Measurements from ENCODE around the gene PSORS1C1.

Gene PSORS1C1

DNA sequence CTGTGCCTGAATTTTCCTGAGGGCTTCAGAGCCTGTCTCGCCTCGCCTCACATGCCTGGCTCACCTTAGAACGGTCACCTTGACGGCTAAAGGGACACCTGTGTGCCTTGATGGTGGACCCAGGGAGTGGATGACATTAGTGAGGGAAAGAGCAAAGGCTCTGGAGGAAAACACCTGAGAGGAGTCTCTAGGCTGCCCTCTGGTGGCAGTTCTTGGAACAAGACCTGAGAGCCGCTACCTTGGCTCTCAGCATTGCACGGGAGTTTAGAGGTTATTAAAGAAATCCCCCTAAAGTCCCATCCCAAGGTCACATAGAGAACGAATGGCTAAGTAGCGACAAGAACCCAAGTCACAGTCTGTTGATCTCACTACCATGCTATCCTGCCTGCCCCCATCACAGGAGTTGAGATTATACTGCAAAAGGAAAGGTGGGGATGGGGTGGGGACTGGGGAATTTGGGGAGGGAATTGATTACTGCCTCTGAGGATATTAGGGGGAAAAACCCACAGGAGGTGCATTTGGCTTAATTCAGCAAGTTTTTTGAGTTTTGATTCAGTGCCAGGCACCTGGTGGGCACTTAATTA lies 13.6 kb downstream of the PSORS1C1 start:
- no peak for DNase-seq

DNA sequence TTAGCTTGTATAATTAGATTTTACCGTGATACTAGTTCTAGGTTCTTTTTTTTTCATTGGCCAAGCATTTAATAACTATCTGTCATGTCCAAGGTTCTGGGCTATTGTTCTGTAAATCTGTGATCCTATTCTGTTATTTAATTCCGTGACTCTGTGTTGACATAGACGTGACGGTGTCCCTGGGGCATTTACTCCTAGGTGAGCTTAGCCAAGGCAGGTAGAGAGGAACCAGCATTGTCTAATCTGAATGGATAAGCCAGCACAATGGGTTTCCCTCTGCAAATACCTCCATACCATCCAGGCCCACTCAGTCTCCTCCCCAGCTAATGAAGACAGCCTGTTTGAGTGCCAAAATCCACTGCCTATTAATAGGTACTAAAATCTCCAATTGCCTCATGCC lies 14.5 kb downstream of the PSORS1C1 start:
- DNase-seq, result no peak

DNA sequence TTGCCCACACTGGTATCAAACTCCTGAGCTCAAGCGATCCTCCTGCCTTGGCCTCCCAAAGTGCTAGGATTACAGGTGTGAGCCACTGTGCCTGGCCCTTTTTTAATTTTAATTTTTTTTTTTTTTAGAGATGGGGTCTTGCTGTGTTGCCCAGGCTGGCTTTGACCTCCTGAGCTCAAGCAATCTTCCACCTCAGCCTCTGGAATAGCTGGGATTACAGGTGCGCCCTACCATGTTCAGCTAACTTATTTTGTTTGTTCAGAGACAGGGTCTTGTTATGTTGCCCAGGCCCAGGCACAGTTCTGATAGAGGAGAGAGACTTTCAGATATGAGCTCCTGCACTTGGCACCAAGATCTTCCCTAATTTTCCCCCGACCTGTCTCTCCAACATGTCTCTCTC lies 16.2 kb downstream of the PSORS1C1 start:
- no peak for DNase-seq

DNA sequence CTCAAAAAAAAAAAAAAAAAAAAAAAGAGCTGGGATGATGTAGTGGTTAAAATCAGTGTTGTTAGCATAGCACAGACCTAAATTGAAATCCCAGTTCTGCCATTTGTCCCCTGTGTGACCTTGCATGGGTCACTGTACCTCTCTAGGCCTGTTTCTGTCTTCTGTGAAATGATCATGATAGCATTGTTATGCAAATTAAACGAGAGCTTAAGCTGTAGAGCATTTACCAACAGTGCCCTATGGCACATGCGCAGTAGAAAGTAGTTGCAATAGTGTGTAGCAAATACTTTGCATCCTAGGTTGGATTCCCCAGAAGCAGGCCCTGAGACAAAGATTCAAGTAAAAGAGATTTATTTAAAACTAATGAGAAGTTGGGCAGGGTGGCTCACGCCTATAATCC lies 17.0 kb downstream of the PSORS1C1 start:
- no peak for DNase-seq

DNA sequence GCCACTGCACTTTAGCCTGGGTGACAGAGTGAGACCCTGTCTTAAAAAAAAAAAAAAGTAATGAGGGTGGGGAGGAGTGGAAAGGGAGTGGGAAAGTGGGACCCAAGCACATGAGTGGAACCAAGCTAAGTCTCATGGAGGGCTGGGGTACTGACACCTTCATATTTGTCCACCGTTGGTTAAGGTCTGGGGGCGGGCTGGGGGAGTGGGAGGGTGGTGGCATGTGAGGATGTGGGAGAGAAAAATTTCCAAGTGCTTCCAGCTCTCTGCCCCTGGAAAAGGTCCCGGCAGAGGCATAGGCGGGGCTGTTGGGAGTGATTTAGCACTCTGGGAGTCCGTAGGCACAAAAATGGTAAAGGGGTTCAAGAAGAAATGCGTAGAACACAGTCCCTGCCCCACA lies 18.2 kb downstream of the PSORS1C1 start:
- DNase-seq, result no peak

DNA sequence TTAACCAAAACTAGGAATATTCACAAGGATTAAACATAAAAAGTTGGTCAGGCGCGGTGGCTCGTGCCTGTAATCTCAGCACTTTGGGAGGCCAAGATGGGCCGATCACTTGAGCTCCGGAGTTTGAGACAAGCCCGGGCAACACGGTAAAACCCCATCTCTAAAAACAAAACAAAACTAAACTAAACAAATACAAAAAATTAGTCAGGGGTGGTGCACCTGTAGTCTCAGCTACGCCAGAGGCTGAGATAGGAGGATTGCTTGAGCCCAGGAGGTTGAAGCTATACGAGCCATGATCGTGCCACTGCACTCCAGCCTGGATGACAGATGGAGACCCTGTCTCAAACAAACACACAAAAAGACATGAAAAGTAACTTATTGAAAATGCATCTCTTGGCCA lies 21.1 kb downstream of the PSORS1C1 start:
- DNase-seq, result no peak

DNA sequence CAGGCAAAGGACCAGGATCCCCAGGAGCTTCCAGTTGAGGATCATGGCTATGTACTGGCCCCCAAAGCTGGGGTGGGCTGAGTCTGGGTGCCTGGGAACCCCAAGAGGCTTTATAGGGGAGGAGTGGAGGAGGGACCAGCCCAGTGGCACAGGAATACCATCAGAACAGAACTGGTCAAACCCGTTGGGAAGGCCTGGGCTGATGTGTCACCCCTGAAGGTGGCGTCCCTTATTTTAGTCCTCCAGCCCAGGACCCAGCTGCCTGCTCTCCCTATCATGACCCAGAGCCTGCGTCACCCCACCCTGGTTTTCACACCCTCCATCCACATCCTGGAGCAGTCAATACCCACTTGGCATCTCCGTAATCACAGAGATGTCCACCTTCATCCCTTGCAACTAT lies 24.4 kb downstream of the PSORS1C1 start, which contains the start of gene PSORS1C2:
Gene PSORS1C2 (minus strand): TSS at position 85 of the 400 bp plus-strand sequence. CDS start 40 bp downstream, at position 45.
- no peak for DNase-seq

DNA sequence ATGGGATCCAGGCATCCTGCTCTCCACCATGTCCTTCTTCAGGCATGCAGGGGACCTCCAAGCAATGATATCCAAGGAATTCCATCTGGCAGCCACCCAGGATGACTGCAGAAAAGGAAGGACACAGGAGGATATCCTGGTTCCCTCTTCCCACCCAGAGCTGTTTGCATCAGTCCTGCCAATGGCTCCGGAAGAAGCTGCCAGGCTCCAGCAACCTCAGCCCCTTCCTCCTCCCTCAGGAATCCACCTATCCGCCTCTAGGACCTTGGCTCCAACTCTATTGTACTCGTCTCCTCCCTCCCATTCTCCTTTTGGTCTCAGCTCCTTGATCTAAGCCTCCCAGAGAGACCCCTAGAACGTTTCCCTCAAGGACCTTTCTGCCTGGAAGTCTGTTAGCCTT lies 25.0 kb downstream of the PSORS1C1 start:
- DNase-seq, result no peak

DNA sequence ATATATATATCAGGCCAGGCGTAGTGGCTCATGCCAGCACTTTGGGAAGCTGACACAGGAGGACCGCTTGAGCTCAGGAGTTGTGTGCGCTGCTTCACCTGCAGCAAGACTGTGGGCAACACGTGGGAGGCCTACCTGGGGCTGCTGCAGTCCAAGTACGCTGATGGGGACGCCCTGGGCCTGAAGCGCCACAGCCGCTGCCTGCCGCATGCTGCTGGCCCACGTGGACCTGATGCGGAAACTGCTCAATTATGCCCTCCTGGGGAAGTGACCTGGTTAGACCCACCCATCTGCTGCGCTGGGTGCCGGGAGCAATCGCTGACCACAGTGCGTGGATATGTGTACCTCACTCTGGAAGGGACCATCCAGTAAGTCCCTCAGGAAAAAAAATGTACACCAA lies 26.0 kb downstream of the PSORS1C1 start:
- DNase-seq, result no peak

DNA sequence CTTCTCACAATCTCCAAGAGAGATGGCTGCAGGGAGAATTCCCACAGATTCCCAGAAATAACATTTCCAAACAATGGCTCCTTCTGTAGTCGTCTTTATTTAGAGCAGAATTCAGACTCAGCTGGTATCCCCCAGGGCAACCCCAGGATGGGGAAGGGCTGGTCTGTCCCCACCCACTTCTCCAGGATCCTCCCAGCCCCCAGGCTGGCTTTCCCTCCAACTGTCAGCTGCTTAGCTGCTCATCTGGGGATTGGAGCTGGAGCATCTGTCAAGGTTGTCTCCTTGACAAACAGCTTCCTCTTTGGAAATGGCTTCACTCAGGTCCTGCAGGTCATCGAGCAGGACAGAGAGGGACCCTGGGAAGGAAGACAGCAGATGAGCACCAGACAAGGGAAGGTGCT lies 27.8 kb downstream of the PSORS1C1 start:
- DNase-seq, result no peak

DNA sequence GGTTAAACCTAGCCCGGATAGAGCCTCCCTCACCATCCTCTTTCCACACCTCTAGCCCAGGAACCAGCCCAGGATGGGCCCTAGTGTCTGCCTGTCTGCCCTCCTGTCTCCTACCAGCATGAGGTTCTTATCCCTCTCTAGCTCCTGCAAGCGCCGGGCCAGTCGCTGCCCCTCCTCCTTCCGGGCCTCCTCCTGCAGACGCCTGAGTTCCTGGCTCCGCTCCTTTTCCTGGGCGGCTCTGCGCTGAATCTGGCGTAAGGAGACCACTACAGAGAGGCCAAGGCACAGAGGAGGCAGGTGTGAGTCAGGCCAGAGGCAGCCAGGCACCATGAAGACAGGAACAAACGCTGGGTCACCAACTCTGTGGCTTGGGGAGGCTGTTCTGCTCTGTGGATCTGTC lies 28.5 kb downstream of the PSORS1C1 start:
- peak; percentile 69 for DNase-seq

DNA sequence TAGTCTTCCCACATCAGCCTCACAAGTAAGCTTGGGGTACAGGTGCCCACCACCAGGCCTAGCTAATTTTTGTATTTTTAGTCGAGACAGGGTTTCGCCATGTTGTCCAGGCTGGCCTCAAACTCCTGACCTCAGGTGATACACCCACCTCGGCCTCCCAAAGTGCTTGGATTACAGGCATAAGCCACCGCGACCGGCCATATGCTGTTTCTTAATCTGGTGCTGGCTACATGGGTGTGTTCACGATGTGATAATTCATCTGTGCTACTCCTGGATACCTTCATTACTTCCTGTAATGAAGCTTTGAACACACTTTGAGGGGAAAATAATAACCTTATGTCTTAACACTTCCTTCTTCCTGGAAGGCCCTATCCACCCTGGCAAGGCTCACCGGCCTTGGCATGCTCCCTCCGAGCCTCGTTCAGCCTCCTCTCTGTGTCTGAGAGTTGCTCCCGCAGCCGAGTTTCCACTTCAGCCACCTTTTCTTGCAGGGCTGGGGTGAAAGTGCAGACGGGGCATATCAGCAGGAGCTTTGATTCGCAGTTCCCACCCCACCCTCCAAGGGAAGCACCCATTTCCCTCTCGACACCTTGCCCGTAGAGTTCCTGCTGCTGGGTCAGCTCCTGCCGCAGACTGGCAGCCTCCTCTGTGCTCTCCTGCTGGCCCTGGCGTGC lies 29.8 kb downstream of the PSORS1C1 start:
- no peak for DNase-seq

DNA sequence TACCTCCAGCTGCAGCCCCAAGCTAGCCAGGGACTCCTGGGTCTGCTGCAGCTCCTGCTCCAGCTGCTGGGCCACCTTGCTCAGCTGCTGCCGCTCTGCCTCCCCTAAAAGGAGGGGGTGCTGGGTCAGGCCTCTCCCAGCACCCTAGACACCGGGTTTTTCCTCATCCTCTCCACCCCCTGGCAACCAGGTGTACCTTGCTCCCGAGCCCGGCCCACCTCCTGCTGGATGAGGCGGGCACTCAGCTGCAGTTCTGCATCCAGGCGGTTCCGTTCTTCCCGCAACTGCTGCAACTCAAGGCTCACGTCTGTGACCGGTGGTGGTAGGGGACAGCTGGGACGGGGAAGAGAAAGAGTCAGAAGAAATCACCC lies 30.4 kb downstream of the PSORS1C1 start:
- DNase-seq, result no peak

DNA sequence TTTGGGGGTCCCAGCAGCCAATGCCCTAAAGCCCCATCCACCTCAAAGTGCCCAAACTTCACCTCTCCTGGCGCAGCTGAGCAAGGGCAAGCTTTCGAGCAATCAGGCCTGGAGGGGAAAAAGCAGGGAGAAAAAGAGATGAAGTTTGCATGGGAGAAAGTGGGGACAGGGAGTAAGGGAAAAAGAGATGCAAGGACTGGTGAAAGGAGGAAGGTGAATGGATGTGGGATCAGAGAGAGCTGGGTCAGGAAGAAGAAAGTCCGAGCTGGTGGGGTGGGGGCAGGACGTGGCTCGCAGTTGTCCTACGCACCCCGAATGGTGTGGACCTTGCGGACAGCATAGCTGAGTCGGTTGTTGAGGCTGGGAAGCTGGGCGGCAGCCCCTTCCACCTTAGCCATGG lies 30.8 kb downstream of the PSORS1C1 start:
- no peak for DNase-seq

DNA sequence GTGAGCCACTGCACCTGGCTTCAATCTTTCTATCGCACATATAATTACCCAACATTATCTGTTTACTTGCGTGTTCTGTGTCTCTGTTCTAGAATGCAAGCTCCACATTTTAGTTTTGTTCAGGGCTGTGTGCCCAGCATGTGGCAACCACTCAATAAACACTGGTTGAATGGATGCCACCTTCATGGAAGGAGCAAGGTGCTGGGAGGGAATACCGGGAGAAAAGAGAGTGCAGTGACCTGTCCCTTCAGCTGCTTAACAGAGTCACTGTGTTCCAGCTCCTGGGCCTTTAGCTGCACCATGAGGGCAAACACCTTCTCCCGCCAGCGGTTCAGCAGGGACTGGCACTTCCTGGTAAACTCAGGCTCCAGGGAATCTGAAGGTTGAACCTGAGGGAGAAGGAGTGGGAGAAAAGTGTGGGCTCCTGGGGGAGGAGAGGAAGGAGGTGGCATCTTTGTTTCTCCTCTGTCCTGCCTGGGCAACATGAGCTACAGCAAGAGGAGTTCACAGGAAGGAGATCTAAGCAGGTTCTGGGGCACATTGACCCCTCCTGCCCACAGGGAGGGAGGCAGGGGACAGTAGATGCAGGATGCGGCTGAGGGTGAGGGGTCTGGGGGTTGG lies 35.3 kb downstream of the PSORS1C1 start:
- no peak for DNase-seq

DNA sequence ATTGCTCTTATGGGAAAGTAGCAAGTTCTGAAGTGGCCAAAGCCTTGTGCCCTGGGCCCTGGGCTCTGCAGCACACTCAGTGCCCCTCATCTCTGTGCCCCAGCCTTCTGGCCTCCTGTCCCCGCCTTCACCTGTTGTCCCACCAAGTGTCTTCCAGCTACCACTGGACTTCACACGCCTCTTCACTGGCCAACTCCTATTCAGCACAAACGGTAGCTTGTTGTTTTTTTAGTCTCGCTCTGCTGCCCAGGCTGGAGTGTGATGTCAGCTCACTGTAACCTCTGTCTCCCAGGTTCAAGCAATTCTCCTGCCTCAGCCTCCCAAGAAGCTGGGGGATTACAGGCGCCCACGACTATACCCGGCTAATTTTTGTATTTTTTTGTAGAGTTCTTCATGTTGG lies 38.2 kb downstream of the PSORS1C1 start:
- DNase-seq, result no peak

DNA sequence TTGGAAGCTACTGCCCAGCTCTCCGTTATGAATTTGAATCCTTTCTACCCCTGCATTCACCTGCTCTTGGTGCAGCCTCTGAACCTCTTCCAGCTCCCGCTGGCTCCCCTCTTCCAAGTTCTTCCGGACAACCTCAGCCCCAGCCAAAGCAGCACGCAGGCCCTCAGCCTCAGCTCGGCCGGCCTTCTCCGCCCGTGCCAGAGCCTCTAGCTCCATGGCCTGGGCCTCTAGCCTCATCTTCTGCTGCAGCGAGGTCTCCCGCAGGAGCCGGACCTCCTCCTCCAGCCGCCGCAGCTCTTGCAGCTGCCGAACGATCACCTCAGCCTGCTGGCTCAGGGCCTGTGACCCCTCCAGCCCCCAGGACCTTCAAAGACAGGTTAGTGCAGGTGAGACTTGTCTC lies 39.8 kb downstream of the PSORS1C1 start:
- no peak for DNase-seq

DNA sequence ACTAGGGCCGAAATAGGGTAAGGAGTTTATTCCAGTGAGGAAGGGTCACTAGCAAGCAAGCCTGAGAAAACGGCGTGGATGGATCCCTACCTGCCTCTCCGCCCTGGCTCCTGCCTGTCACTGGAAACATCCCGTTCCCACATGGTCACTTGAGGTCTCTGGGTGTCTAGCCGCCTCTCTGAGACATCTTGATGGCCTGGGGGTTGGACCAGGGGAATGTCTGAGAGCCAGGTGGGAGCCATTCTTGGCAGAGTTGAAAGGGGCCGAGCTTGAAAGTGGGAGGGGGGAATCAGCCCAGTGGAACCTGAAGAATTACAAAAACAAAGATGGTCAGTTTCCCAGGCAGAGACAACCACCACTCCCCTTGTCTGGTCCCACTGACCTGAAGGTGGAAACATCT lies 42.0 kb downstream of the PSORS1C1 start:
- DNase-seq, result no peak

DNA sequence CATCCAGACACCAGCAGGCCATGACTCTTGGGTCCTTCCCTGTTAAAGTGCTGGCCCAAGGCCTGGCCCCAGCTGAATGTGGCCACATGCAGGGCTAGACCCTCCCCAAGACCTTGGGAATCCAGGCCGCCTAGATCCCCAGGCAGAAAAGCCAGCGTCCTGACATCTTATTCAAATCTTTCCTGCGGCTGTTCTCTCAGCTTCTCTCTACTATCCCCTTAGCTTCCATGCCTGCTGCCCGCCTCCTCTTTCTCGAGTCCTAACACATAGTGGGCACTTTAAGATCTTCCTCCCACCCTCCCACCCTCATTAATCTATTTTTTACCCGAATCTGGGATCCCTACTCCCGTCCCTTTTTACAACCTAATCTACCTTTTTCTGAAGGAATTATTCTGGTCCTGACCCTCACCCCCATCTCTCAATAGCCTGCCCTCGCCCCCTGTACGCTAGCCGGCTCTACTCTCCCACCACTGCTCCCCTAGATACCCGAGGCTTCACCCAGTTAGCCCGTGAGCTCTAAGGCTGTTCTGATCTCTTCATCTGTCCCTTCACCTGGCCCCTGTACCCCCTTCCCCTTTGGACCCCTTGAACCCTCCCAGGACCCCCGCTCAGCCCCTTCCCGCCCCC lies 43.0 kb downstream of the PSORS1C1 start, which contains the start of gene CCHCR1:
Gene CCHCR1 (minus strand): TSS at position 290 of the 627 bp plus-strand sequence. CDS start 202 bp downstream, at position 88.
- DNase-seq, result no peak

DNA sequence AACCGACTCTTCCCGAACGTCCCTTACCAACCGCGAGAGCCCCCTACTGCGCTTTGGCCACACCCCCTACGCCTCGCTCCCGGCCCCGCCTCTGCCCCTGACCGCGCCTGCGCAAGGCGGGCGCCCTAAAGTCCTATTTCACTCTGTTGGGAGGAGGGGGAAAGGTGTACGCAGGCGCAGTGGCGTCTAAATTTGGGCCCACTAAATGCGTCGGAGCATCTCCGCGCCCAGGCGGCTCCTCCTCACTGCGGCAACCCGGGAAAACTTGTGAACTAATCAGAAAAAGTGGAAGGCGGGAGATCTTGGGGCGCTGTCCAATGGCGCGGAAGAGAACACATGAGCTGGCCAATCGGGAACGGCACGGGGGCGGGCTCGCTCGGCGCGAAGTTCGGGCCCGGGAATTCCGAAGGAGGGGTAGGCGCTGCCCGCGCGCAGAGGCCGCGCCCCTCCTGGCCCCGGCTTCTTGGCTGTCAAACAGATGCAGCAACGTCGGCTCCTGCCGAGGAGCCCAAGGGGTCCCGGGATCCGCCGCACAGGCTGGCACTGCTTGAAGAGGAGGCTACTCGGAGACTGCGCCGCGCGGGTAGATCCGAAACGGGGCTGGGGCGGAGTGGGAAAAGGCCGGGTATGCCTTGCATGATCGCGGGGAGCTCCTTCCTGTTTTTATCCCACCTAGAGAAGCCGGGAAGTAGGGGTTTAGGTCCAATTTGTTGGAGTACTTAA lies 43.7 kb downstream of the PSORS1C1 start, which contains the start of gene TCF19:
Gene TCF19 (plus strand): TSS at position 450 of the 723 bp plus-strand sequence. CDS start 881 bp downstream, outside the sequence.
- peak; percentile 100 for DNase-seq

DNA sequence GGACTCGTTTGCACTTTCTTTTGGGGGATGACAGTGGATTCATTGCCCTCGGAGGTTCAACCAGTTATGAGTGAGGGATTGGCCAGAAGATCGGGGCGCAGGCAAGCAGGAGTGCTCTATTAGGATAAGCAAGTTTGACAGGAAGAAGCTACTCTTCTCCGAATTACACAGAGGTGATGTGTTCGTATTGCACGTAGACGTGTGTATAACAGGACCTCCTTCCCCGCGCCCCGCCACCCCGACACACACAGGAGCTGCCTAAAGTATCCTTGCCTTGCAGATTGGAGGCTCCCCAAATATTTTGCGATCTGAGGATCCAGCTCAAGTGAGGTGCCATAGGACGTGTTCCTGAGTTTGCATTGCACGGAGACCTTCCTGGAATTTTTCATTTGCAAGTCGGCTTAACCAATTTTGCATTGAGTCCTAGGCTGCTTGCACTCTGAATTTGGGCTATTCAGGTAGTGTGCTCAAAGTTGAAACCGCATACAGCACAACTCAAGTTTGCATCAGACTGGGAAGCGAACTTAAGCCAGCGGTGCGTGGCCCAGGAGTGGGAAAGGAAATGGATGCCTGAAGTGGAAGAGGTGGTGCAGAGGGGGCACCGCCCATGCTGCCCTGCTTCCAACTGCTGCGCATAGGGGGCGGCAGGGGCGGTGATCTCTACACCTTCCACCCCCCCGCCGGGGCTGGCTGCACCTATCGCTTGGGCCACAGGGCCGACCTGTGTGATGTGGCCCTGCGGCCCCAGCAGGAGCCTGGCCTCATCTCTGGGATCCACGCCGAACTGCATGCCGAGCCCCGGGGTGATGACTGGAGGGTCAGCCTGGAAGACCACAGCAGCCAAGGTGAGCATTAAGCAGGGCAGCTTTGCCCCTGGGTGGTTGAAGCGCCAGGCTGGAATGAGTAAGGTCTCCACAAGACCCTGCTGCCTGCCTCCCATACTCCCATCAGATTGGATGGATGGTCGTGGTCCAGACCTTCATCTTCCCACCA lies 44.6 kb downstream of the PSORS1C1 start:
- DNase-seq, result no peak
